Common myeloid progenitor, CD34-positive (primary cell): ENCODE measurements around the gene TSEN2.
A peak's percentile ranks its signal among the peaks of the same experiment; 100 is the strongest.
"Not testable (repeated sequence)": the region's sequence is repeated elsewhere in the genome, so short reads cannot be mapped to it uniquely, and the experiment has no call there.

ENCODE experiments used
- CTCF ChIA-PET: fragments of 350-600 bp; sonication (Branson Sonifier 250); formaldehyde crosslinking; loops from one replicate; lab custom pipeline; 2021; ENCODE audit warnings: antibody characterized with exemption; lab: Charles Lee
- POLR2A ChIA-PET: fragments of 350-600 bp; sonication (Branson Sonifier 250); formaldehyde crosslinking; loops from one replicate; lab custom pipeline; 2021; ENCODE audit warnings: antibody characterized with exemption; lab: Charles Lee
- DNase-seq, 3 donors: peaks; one replicate each; pipeline versions ENCODE4 v3.0.0 to v3.0.0-alpha.2; 2013
- H3K27ac ChIP-seq, 2 experiments: 1 replicate in 1 of 2; 2 replicates in 1 of 2; pipeline ENCODE4 v1.7.0; 2013; ENCODE audit warnings: inconsistent platforms in 2 of 2, low read length in 2 of 2, mild to moderate bottlenecking in 2 of 2, low read depth in 1 of 2, moderate library complexity in 1 of 2; ENCODE audit not compliant: severe bottlenecking in 2 of 2, insufficient read depth in 1 of 2, poor library complexity in 1 of 2
- H3K27me3 ChIP-seq, 5 experiments: replicated peaks in 2 of 5; 1 replicate in 3 of 5; 2 replicates in 2 of 5; pipeline versions ENCODE4 v1.6.1 to v1.7.0; 2013; ENCODE audit warnings: low read length in 4 of 5, mild to moderate bottlenecking in 2 of 5, moderate library complexity in 2 of 5, inconsistent platforms in 1 of 5; ENCODE audit not compliant: insufficient read depth in 5 of 5, control insufficient read depth in 4 of 5
- H3K36me3 ChIP-seq, 4 experiments: 1 replicate in 2 of 4; 2 replicates in 2 of 4; pipeline versions ENCODE4 v1.6.1 to v1.7.0; 2013; ENCODE audit warnings: low read length in 3 of 4, control low read depth in 1 of 4, mild to moderate bottlenecking in 1 of 4; ENCODE audit not compliant: control insufficient read depth in 4 of 4, insufficient read depth in 4 of 4
- H3K4me1 ChIP-seq, 4 experiments: 1 replicate in 3 of 4; 2 replicates in 1 of 4; pipeline versions ENCODE4 v1.6.1 to v1.7.1; 2013; ENCODE audit warnings: low read length in 3 of 4, mild to moderate bottlenecking in 3 of 4, control low read depth in 1 of 4, inconsistent platforms in 1 of 4, moderate library complexity in 1 of 4; ENCODE audit not compliant: control insufficient read depth in 4 of 4, insufficient read depth in 4 of 4; ENCODE audit errors: control extremely low read depth in 1 of 4
- H3K4me3 ChIP-seq, 7 experiments: 1 replicate in 4 of 7; 2 replicates in 3 of 7; pipeline versions ENCODE4 v1.5.1 to v1.7.0; 2013; ENCODE audit warnings: mild to moderate bottlenecking in 7 of 7, low read length in 6 of 7, moderate library complexity in 6 of 7, inconsistent platforms in 2 of 7, low read depth in 2 of 7, control low read depth in 1 of 7; ENCODE audit not compliant: insufficient read depth in 4 of 7, control insufficient read depth in 1 of 7; ENCODE audit errors: extremely low read depth in 1 of 7
- H3K9me3 ChIP-seq, 5 experiments: 1 replicate in 4 of 5; 2 replicates in 1 of 5; pipeline versions ENCODE4 v1.6.1 to v1.7.1; 2013; ENCODE audit warnings: low read length in 4 of 5, mild to moderate bottlenecking in 2 of 5, inconsistent platforms in 1 of 5, low read depth in 1 of 5, moderate library complexity in 1 of 5; ENCODE audit not compliant: control insufficient read depth in 4 of 5, insufficient read depth in 2 of 5; ENCODE audit errors: control extremely low read depth in 1 of 5
- WGBS: methylation state at CpG from one replicate; pipeline ENCODE4 v1.1.5; 2013; ENCODE audit not compliant: insufficient coverage; 5-methylcytosine and 5-hydroxymethylcytosine counted together

Gene TSEN2

DNA sequence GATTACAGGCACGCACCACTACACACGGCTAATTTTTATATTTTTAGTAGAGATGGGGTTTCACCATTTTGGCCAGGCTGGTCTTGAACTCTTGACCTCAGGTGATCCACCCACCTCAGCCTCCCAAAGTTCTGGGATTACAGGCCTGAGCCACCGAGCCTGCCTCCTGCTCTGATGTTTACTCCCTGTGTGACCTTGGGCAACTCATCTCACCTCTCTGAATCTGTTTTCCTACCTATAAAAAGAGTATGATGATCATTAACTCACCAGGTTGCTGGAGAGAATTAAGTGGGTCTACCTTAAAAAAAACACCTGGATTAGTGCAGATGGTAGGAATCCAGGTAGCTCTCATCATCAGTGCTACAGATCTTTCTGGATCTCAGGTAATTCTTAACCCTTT lies 5.1 kb upstream of the TSEN2 start:
- ChIA-PET CTCF (interaction anchor here (0.6 to 6.9 kb wide), 14 partner anchors 9 to 352 kb away, joined by 3 to 124 read pairs (median 4); no protein-coding TSS in a partner anchor), POLR2A (interaction anchor here (0.6 kb wide), 1 partner anchor 270 kb away, joined by 8 read pairs; no protein-coding TSS in a partner anchor)
- not testable (repeated sequence) for H3K4me3 ChIP-seq, H3K36me3 ChIP-seq, DNase-seq, H3K27ac ChIP-seq, H3K27me3 ChIP-seq, H3K9me3 ChIP-seq
- 80% methylated on average over 1 of the region's 3 CpGs for WGBS
- peaks cover 7 to 15% (median 10%) of the 10 kb centered on the region in 4 experiments for H3K4me1 ChIP-seq

DNA sequence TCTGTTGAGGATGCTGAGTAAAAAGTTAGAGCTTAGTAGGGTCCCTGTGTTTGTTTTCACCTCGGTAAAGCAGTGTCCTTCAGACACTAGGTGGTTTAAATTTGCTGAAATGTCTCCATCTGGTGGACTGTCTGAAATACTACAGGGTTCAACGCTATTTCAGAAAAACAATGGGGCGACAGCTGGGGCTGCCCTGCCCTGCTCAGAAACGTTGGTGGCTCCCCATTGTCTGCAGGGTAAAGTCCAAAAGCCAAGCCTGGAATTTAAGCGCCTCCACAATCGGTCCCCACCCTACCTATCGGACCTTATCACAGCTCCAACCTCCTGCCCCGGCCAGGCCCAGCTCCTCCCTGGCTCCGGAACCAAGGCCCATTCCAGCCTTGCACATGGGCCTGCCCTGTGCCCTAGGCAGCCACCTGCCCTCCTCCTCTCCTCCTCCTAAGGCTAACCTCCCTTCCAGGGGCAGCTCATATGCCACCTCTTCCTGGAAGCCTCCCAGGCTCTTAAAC lies 4.3 kb upstream of the TSEN2 start:
- no peaks in the 10 kb centered on the region for H3K9me3 ChIP-seq
- WGBS, result 4% methylated on average over 6 of the region's 9 CpGs
- POLR2A ChIA-PET, result interaction anchor here (0.6 kb wide), 1 partner anchor 271 kb away, joined by 8 read pairs; no protein-coding TSS in a partner anchor
- H3K4me3 ChIP-seq, result no peak overlapping the region
- H3K4me1 ChIP-seq, result peaks cover 8 to 18% (median 15%) of the 10 kb centered on the region in 4 experiments
- no peaks in the 10 kb centered on the region for H3K27me3 ChIP-seq
- CTCF ChIA-PET, result interaction anchor here (0.6 to 6.9 kb wide), 15 partner anchors 10 to 353 kb away, joined by 3 to 124 read pairs (median 4); no protein-coding TSS in a partner anchor
- H3K36me3 ChIP-seq, result no peaks in the 10 kb centered on the region
- peak; percentile 48 to 70 (median 64) for DNase-seq
- no peak overlapping the region for H3K27ac ChIP-seq

DNA sequence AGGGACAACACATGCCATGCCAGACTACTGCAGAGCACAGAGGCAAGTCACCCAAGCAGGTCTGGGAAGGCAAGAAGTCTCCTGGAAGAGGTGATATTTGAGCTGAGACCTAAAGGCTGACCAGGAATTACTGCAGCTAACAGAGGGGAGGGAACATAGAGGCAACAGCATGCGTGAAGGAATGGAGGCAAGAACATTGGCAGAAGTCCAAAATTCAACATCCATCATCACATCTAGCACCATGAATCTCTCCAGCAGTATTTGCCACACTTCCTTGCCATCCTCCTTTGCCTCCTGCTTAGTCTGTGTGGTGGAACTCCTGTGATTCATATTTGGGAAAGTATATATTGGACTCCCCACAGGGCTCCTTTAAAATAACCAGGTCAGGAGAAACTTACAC lies 870 bp upstream of the TSEN2 start:
- Histone ChIP-seq H3K27me3 (no peaks in the 10 kb centered on the region), H3K9me3 (no peaks in the 10 kb centered on the region), H3K36me3 (peaks cover 0 to 11% (median 2%) of the 10 kb centered on the region in 4 experiments), H3K4me3 (peak overlapping the region in 5 of 7 experiments; percentile 85 to 96 (median 93)), H3K27ac (no peak overlapping the region), H3K4me1 (peaks cover 14 to 29% (median 25%) of the 10 kb centered on the region in 4 experiments)
- CTCF ChIA-PET, result interaction anchor here (0.6 to 3.4 kb wide), 7 partner anchors 147 to 348 kb away, joined by 3 to 18 read pairs (median 4); no protein-coding TSS in a partner anchor
- DNase-seq, result peak in 1 of 3 donors; percentile 11
- no CpG with 5 or more reads among the region's 1 CpG for WGBS
- POLR2A ChIA-PET, result interaction anchor here (0.6 kb wide), 1 partner anchor 373 kb away, joined by 3 read pairs; no protein-coding TSS in a partner anchor

DNA sequence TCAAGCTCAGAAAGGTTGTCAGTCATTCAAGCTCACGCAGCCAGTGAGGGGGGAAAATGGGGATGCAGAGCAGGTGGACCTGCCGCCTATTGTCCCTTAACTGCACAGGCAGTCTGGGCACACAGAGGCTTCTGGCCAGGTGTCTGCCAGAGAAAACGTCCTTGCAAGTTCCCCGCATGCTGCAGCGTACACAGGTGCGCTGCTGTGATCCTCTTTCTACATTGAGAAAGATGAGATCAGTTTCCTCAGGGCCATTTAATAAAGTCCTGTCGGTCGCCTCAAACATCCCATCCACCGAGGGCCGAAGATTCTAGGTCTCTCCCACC lies 445 bp upstream of the TSEN2 start:
- no peaks in the 10 kb centered on the region for H3K9me3 ChIP-seq
- H3K27ac ChIP-seq, result no peak overlapping the region
- H3K4me3 ChIP-seq, result peak overlapping the region; percentile 68 to 96 (median 86)
- no peak for DNase-seq
- WGBS, result 8% methylated on average over 10 of the region's 10 CpGs
- POLR2A ChIA-PET, result interaction anchor here (0.6 kb wide), 1 partner anchor 374 kb away, joined by 3 read pairs; no protein-coding TSS in a partner anchor
- no peaks in the 10 kb centered on the region for H3K27me3 ChIP-seq
- H3K4me1 ChIP-seq, result peaks cover 14 to 29% (median 25%) of the 10 kb centered on the region in 4 experiments
- peaks cover 0 to 15% (median 2%) of the 10 kb centered on the region in 4 experiments for H3K36me3 ChIP-seq
- CTCF ChIA-PET, result interaction anchor here (0.9 to 3.4 kb wide), 7 partner anchors 144 to 349 kb away, joined by 3 to 18 read pairs (median 4); no protein-coding TSS in a partner anchor

DNA sequence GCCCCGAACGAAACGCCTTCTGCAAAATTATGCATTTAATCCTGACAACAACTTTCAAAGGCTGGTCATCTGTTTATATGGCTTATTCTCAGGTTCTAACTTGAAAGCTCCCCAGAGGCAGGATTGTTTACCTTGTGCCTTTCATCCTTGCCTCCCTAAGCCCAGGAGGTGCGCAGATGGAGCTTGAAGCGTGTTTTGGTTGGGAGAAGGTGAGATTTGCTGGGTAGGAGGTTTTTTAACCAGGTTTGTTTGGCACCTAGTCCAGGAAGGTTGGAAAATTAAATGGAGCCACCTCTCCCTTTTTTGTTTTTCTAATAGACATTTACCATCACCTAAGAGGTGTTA lies 675 bp downstream of the TSEN2 start:
- CTCF ChIA-PET, result interaction anchor here (1.4 to 3.4 kb wide), 2 partner anchors 348 to 350 kb away, joined by 4 to 18 read pairs; no protein-coding TSS in a partner anchor
- no peaks in the 10 kb centered on the region for H3K9me3 ChIP-seq
- H3K27ac ChIP-seq, result peak overlapping the region; percentile 29 to 81
- peaks cover 14 to 30% (median 24%) of the 10 kb centered on the region in 4 experiments for H3K4me1 ChIP-seq
- no peak for DNase-seq
- POLR2A ChIA-PET, result no interaction called here
- H3K36me3 ChIP-seq, result peaks cover 0 to 21% (median 5%) of the 10 kb centered on the region in 4 experiments
- H3K27me3 ChIP-seq, result no peaks in the 10 kb centered on the region
- 0% methylated on average over 3 of the region's 5 CpGs for WGBS
- H3K4me3 ChIP-seq, result peak overlapping the region; percentile 68 to 96 (median 86)

DNA sequence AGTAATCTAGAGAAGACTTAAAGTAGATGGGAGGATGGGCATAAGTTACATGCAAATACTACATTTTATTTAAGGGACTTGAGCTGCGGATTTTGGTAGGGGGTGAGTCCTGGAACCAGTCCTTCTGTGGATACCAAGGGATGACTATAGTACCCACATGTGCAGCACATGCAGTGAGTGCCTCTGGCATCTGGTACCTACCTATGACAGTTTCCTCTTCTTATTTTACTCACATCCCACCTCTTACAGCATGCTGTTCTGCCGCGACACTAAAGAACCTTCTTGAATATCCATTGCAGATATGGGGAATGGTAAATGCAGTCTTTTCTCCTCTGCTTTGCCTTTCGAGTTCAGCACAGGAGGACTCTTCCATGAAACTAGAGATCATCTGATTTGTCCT lies 1.7 kb downstream of the TSEN2 start:
- ChIA-PET CTCF (no interaction called here), POLR2A (no interaction called here)
- peaks cover 14 to 30% (median 24%) of the 10 kb centered on the region in 4 experiments for H3K4me1 ChIP-seq
- WGBS, result 100% methylated on average over 1 of the region's 4 CpGs
- H3K27ac ChIP-seq, result no peak overlapping the region
- H3K9me3 ChIP-seq, result no peaks in the 10 kb centered on the region
- H3K27me3 ChIP-seq, result no peaks in the 10 kb centered on the region
- peaks cover 0 to 31% (median 8%) of the 10 kb centered on the region in 4 experiments for H3K36me3 ChIP-seq
- no peak overlapping the region for H3K4me3 ChIP-seq
- no peak for DNase-seq

DNA sequence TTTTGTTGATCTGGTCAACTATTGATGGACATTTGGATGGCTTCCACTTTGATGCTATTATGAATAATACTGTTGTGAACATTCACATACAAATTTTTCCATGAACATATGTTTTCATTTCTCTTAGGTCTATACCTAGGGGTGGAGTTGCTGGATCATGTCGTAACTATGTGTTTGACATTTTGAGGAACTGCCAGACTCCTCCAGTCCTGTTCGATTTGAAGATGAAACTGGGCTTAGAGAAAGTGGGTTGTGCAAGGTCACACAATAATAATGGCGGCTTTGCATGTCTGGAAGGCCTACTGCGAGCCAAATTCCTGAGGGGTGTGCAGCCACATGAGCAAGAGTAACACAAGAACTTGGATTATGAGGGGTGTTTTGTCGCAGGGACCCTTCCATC lies 2.6 kb downstream of the TSEN2 start:
- peak in 1 of 3 donors; percentile 15 for DNase-seq
- peaks cover 0 to 36% (median 14%) of the 10 kb centered on the region in 4 experiments for H3K36me3 ChIP-seq
- no peak overlapping the region for H3K4me3 ChIP-seq
- no peaks in the 10 kb centered on the region for H3K9me3 ChIP-seq
- H3K4me1 ChIP-seq, result peaks cover 14 to 30% (median 24%) of the 10 kb centered on the region in 4 experiments
- H3K27me3 ChIP-seq, result no peaks in the 10 kb centered on the region
- H3K27ac ChIP-seq, result no peak overlapping the region
- ChIA-PET POLR2A (no interaction called here), CTCF (no interaction called here)
- WGBS, result 97% methylated on average over 5 of the region's 5 CpGs
